NB4 (cell line): ENCODE data around the gene OSBPL1A.

Source experiments
- POLR2A ChIP-seq: IDR thresholded peaks from 2 replicates; pipeline ENCODE4 v1.6.1; 2011; ENCODE audit warnings: mild to moderate bottlenecking; ENCODE audit not compliant: insufficient read length; ENCODE audit errors: extremely low read depth
- TF ChIP-seq, protein P1 (sequence below): IDR thresholded peaks from one replicate; pipeline ENCODE4 v1.5.1; 2012; ENCODE audit warnings: low read depth, low read length
- TF ChIP-seq, protein P2 (sequence below): IDR thresholded peaks from 2 replicates; pipeline ENCODE4 v1.6.1; 2011; ENCODE audit warnings: low read depth, low read length

DNA sequence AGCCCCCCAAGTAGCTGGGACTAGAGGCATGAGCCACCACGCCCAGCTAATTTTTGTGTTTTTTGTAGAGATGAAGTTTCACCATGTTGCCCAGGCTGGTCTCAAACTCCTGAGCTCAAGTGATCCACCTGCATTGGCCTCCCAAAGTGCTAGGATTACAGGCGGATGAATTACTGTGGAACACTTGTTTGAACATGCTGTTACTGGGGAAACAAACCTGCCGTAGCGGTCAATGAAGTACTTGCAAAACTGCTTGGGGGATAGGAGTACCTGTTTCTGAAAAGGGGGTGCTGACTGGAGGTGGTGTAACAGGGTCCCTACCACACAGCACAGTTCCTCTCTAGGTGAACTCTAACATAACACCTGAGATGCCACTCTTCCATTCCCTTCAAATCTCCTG lies 22.9 kb upstream of the OSBPL1A start:
- TF ChIP-seq, protein P1, sequence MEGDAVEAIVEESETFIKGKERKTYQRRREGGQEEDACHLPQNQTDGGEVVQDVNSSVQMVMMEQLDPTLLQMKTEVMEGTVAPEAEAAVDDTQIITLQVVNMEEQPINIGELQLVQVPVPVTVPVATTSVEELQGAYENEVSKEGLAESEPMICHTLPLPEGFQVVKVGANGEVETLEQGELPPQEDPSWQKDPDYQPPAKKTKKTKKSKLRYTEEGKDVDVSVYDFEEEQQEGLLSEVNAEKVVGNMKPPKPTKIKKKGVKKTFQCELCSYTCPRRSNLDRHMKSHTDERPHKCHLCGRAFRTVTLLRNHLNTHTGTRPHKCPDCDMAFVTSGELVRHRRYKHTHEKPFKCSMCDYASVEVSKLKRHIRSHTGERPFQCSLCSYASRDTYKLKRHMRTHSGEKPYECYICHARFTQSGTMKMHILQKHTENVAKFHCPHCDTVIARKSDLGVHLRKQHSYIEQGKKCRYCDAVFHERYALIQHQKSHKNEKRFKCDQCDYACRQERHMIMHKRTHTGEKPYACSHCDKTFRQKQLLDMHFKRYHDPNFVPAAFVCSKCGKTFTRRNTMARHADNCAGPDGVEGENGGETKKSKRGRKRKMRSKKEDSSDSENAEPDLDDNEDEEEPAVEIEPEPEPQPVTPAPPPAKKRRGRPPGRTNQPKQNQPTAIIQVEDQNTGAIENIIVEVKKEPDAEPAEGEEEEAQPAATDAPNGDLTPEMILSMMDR, result no peak
- TF ChIP-seq POLR2A, result no peak
- TF ChIP-seq, protein P2, sequence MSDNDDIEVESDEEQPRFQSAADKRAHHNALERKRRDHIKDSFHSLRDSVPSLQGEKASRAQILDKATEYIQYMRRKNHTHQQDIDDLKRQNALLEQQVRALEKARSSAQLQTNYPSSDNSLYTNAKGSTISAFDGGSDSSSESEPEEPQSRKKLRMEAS, result no peak
